Measurements from ENCODE around the gene KMO.

DNA sequence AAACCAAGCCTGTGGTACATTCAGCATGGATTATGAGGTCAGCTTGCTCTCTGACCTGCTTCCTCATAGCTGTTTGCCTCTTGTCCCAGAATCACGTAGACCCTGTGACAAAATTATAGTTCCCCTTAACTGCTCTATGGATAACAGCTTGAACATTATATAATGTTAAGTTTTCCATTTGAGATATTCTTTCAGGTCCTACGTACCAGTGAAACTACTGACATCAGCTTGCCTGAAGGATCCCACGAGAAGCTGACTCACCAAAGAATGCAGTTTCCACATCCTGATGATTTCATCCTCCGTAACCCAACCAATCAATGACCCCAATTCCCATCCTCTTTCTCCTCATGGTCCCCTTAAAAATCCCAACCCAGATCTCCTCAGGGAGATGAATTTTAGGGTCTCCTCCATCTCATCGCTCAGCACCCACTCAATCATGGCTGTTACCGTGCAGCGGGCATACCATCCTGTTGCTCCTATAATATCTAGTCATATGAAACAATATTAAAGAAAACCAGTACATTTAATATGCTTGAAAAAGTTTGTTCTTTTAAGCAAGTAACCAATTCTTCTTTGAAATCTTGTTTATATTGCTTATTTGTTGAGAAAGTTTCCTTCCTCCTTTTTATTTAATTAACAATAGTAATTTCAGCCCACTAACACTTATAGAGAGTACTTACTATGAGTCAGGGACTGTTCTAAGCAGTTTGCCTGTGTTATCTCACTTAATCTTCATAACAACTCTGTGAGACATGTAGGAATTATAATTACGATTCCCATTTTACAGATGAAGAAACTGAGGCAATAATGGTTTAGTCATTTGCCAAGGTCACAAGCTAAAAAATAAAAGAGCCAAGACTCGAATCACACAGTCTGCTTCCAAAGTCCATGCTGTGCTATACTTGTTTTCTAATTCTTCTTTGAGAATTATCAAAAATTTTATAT is 80.6 kb downstream of the KMO start:
- TF ChIP-seq EZH2 (IDR thresholded peaks at IDR 0.05; ENCODE audit: insufficient read depth, poor library complexity, severe bottlenecking) (no peak), EZH2phosphoT487 (IDR thresholded peaks at IDR 0.05; ENCODE audit: insufficient read depth, low read depth) (no peak)
